Sciatic nerve (tissue), 2 donors: ENCODE data around the gene ABCD4. TPM values are rescaled to one million over a fixed set of nuclear protein-coding genes. Genes with fewer than 3 reads are reported as not detected.
"Not testable (repeated sequence)": the region's sequence is repeated elsewhere in the genome, so short reads cannot be mapped to it uniquely, and the experiment has no call there.

Experiments used
- ATAC-seq: fragments of 200-7000 bp; cut with Tn5 transposase; one replicate; pipeline ENCODE4 v1.9.1; 2020; ENCODE audit warnings: mild to moderate bottlenecking, moderate library complexity
- DNase-seq: peaks from one replicate; pipeline ENCODE4 v3.0.0-alpha.2; 2020; ENCODE audit warnings: low spot score
- intact Hi-C: fragments of 100-400 bp; cut with DNase I; formaldehyde crosslinking; loops from one replicate; pipeline ENCODE4 v1.14.2; 2022
- total RNA-seq: library from RNA; stranded (reverse); fragmentation: NEBNext Ultra II Directional; extraction: Animal tissue kit (Norgen Biotek cat#: 25700); gene quantifications from one replicate; pipeline ENCODE4 v1.2.1, GENCODE V29; 2021
- donor health status: DM: no; HTN: no; CAD: no.
- donor health status: DM: no; HTN: no; CAD: no.

Gene ABCD4
- total RNA-seq, 1 donor from 2014 or later, result 89.7 TPM

DNA sequence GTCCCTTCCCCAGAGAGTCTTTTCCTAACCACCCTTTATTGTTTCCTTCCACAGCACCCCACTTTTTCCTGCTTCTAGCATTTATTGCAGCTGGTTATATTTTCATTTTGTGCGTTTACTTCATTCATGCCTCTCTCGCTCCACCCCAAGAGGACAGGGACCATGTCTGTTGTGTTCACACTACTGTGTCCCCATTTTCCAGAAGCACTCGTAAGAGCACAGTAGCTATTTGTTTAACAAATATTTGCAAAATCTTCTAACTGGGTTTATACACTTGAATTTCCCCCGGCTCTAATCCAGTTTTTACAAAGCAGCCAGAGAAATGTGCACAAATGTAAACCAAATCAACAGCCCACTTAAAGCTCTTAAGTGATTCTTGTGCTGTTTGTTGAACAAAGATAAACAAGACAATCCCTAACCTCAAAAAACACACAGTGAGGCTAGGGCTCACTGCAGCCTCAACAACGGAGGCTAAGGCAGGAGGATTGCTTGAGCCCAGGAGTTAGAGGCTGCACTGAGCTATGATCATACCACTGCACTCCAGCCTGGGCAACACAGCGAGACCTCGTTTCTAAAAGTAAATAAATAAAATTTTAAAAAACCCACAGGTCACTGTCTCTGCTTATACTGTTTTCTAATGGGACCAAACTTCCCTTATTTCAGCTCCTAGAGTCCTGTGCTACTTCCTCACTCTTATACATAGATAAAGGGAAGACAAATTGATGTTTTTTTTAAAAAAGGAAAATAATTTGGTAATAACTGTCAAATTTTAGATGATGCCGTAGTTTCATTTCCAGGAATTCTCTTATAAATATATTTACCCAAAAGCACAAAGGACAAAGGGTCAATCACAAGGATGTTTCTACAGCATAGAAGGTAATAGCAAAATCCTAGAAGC, 6.6 kb upstream of the ABCD4 start:
- DNase-seq (no peak), ATAC-seq (no peak)
- intact Hi-C loops, result no loop called here

DNA sequence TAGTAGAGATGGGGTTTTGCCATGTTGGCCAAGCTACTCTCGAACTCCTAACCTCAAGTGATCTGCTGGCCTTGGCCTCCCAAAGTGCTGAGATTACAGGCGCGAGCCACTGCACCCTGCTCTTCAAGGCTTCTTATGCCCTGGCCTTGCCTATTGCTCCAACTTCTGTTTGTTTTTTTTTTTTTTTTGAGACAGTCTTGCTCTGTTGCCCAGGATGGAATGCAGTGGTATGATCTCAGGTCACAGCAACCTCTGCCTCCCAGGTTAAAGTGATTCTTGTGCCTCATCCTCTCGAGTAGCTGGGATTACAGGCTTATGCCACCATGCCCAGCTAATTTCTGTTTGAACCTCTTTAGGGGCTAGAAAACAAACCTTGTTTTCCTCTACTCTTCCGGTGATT, 6.0 kb upstream of the ABCD4 start:
- ATAC-seq (no peak), DNase-seq (no peak)
- intact Hi-C loops, result no loop called here

- DNase-seq, result no peak
- ATAC-seq, result peak; percentile 81
- intact Hi-C loops, result no loop called here
These were observed 544 bp downstream of the ABCD4 start for GRCh38 chr14:74302152-74302628.

DNA sequence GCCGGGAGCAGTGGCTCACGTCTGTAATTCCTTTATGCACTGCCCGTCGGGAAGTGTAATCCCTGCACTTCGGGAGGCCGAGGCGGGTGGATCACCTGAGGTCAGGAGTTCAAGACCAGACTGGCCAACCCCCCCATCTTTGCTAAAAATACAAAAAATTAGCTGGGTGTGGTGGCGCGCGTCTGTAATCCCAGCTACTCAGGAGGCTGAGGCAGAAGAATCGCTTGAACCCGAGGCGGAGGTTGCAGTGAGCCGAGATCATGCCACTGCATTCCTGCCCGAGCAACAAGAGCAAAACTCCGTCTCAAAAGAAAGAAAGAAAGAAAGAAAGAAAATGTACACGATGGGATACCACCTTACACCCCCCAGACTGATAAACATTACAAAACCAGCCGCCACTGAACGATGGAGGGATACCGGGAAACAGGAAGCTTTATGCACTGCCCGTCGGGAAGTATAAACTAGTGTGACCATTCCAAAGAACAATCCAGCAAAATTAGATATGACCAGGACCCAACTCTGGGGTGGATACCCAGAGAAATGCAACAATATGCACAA, 1.1 kb downstream of the ABCD4 start:
- peak; percentile 2 for ATAC-seq
- DNase-seq, result no peak
- intact Hi-C loops, result no loop called here

GRCh38 chr14:74299061-74299545, 3.6 kb downstream of the ABCD4 start:
- DNase-seq (no peak), ATAC-seq (no peak)
- intact Hi-C loops, result no loop called here

- ATAC-seq, result no peak
These were observed 4.7 kb downstream of the ABCD4 start for GRCh38 chr14:74297986-74298385.

GRCh38 chr14:74296037-74296467, 6.7 kb downstream of the ABCD4 start:
- DNase-seq, result no peak
- intact Hi-C loops, result no loop called here

More at GRCh38 chr14:74297986-74298385, 4.7 kb downstream of the ABCD4 start:
- DNase-seq, result no peak
- intact Hi-C loops, result no loop called here

GRCh38 chr14:74293606-74294005, 9.1 kb downstream of the ABCD4 start:
- ATAC-seq, result no peak
- DNase-seq, result no peak
- intact Hi-C loops, result no loop called here

More at GRCh38 chr14:74296037-74296467, 6.7 kb downstream of the ABCD4 start:
- ATAC-seq, result no peak

GRCh38 chr14:74292061-74292460, 10.7 kb downstream of the ABCD4 start:
- no peak for DNase-seq
- intact Hi-C loops, result no loop called here

GRCh38 chr14:74290415-74290814, 12.3 kb downstream of the ABCD4 start:
- intact Hi-C loops, result no loop called here
- DNase-seq (no peak), ATAC-seq (peak; percentile 23)

More at GRCh38 chr14:74292061-74292460, 10.7 kb downstream of the ABCD4 start:
- no peak for ATAC-seq

DNA sequence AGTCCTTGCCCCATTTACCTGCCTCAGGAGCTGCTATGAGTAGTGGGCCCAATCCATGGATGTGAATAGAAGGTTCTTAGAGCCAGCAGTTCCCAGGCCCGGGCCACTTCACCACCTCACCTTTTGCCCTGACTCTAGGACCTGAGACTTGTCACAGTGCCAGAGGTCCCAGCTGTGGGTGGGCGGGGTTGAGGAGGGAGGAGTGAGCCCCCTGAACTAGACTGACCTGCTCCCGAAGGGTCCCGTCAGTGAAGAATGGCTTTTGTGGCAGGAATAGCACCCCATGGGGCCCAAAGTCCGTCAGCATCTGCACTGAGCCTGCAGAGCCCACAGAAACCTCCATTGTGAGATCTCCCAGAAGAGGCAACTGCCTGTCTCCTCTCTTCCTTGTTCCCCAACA, 12.9 kb downstream of the ABCD4 start:
- intact Hi-C loops, result no loop called here
- DNase-seq, result no peak
- ATAC-seq, result no peak

DNA sequence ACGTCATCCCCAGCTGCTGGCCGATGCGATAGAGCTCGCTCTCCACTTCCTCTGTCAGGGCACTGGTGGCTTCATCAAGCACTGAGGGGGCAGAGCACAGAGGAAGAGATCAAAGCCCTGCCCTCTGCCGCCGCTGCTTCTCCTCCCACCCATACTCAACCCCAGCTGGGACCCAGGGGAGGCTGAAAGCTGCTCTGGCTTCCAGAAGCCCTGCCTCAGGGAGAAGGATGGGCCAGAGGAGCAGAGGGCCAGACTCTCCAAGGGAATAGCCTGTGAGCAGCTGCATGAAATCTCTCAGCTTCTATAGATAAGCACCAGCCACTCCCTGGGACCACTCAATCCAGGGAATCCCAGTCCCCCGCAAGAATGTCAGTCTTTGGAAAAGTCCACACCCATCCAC, 16.0 kb downstream of the ABCD4 start:
- ATAC-seq (no peak), DNase-seq (no peak)
- intact Hi-C loops, result no loop called here

- no peak for ATAC-seq
- intact Hi-C loops, result no loop called here
- no peak for DNase-seq
These were observed 21.7 kb downstream of the ABCD4 start for GRCh38 chr14:74281069-74281468.

DNA sequence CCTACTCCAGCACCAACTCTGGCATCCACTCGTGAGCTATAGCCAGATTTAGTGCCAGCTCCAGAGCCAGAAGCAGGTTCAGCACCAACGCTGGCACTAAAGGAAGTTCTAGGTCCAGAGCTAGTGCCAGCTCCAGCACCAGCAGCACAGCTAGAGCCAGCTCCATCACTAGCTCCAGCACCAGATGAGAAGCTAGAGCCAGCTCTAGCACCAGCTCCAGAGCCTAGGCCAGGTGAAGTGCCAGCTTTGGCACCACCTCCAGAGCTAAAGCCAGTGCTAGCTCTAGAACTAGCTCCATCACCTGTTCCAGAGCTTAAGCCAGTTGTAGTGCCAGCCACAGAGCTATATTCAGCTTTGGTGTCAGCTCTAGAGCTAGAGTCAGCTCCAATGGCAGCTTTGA, 24.7 kb downstream of the ABCD4 start:
- no peak for DNase-seq
- intact Hi-C loops, result no loop called here
- ATAC-seq, result no peak

GRCh38 chr14:74275241-74275841, 27.4 kb downstream of the ABCD4 start:
- no peak for ATAC-seq

DNA sequence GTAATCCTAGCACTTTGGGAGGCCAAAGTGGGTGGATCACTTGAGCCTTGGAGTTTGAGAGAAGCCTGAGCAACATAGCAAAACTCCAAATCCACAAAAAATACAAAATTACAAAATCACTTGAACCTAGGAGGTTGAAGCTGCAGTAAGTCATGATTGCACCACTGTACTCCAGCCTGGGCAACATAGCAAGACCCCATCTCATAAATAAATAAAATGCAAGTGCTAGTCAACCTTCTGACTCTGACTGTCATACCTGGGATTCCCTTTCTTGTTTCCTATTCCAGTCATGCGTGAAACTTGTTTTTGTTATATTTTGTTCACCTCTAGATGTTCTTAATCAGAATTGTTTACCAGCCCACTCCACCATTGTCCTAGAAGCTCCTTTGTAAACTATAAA, 31.4 kb downstream of the ABCD4 start:
- intact Hi-C loops, result no loop called here
- ATAC-seq, result no peak
- DNase-seq, result no peak

More at GRCh38 chr14:74275241-74275841, 27.4 kb downstream of the ABCD4 start:
- intact Hi-C loops, result no loop called here
- DNase-seq, result no peak

- peak; percentile 42 for DNase-seq
- ATAC-seq, intact Hi-C loops: not testable (repeated sequence)
These were observed 32.2 kb downstream of the ABCD4 start for GRCh38 chr14:74270382-74271177.

- ATAC-seq (no peak), DNase-seq (no peak)
- intact Hi-C loops, result no loop called here
These were observed 35.1 kb downstream of the ABCD4 start for GRCh38 chr14:74267588-74267987.
